Colon (tissue), 2 donors: Measurements from ENCODE around the gene DNMT3A.

Source experiments
- FAIRE-seq: peaks from 2 replicates; lab custom pipeline; 2012; peaks lifted over from hg19 to GRCh38; lab: Jason Lieb, UNC
- donor health status: control.
- donor health status: control.

The DNMT3A gene

GRCh38 chr2:25304826-25305596 lies 36.7 kb downstream of the DNMT3A start:
- no peak for FAIRE-seq

GRCh38 chr2:25304321-25304720 lies 37.4 kb downstream of the DNMT3A start:
- FAIRE-seq, result no peak

GRCh38 chr2:25303633-25304236 lies 38.0 kb downstream of the DNMT3A start:
- FAIRE-seq, result no peak

GRCh38 chr2:25302758-25303375 lies 38.9 kb downstream of the DNMT3A start:
- FAIRE-seq, result no peak

- no peak for FAIRE-seq
Measured at GRCh38 chr2:25301453-25302352, 40.0 kb downstream of the DNMT3A start.

- no peak for FAIRE-seq
Measured at GRCh38 chr2:25300001-25300400, 41.7 kb downstream of the DNMT3A start.

GRCh38 chr2:25298776-25299431 lies 42.8 kb downstream of the DNMT3A start:
- FAIRE-seq, result no peak

- FAIRE-seq, result no peak
Measured at GRCh38 chr2:25297738-25298137, 44.0 kb downstream of the DNMT3A start.

GRCh38 chr2:25295621-25296020 lies 46.1 kb downstream of the DNMT3A start:
- FAIRE-seq, result no peak

- no peak for FAIRE-seq
Measured at GRCh38 chr2:25294573-25295462, 46.9 kb downstream of the DNMT3A start.

GRCh38 chr2:25293958-25294562 lies 47.7 kb downstream of the DNMT3A start:
- no peak for FAIRE-seq

GRCh38 chr2:25293145-25293544 lies 48.6 kb downstream of the DNMT3A start:
- no peak for FAIRE-seq

- no peak for FAIRE-seq
Measured at GRCh38 chr2:25292408-25292807, 49.3 kb downstream of the DNMT3A start.

- FAIRE-seq, result no peak
Measured at GRCh38 chr2:25290811-25291495, 50.8 kb downstream of the DNMT3A start.

- FAIRE-seq, result no peak
Measured at GRCh38 chr2:25286723-25287483, 54.8 kb downstream of the DNMT3A start.

- no peak for FAIRE-seq
Measured at GRCh38 chr2:25286025-25286400, 55.7 kb downstream of the DNMT3A start.

- no peak for FAIRE-seq
Measured at GRCh38 chr2:25285265-25286024, 56.3 kb downstream of the DNMT3A start.

GRCh38 chr2:25284756-25285155 lies 57.0 kb downstream of the DNMT3A start:
- no peak for FAIRE-seq
